ENCODE measurements around the gene TMEM125. TPM values are rescaled to one million over a fixed set of nuclear protein-coding genes. Genes with fewer than 3 reads are reported as not detected.

TMEM125 gene
- total and polyA plus RNA-seq, 9 of the 15 experiments (the other 6 are each of a cell fraction or from before 2014, with no cell fraction given), result 0.07 to 0.08 TPM; not detected in 7

DNA sequence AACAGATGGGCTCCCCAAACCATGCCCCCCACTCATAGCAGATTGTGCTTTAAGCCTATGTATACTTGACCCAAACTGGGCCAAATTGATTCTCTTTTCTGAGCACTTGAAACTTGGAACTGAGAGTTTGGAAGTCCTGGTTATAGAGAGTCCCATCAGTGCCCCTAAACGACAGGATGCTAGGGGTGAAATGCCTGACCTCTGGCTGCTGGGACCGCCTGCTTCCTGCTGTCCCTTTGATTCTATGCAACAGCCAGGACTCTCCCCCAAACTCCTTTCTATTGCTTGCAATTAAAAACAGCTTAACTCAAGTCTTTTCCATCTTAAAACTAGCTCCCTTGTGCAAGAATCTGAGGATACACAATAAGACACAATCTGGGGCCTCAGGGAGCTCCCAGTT lies 10.9 kb downstream of the TMEM125 start:
- Histone ChIP-seq H2AFZ (ENCODE audit: low read depth, low read length) (no peak overlapping the region), H3K4me1 (replicated peaks in 1 of 2; ENCODE audit: control insufficient read depth in 2 of 2, insufficient read depth in 2 of 2, low read length in 2 of 2) (peaks cover 0 to 11% of the 10 kb centered on the region in 2 experiments; a peak in 3 of 5 replicates), H3K27me3 (ENCODE audit: control insufficient read depth in 2 of 2, insufficient read depth in 2 of 2, low read length in 2 of 2) (peaks cover 39 to 82% of the 10 kb centered on the region in 2 experiments), H3K9me3 (replicated peaks; ENCODE audit: control insufficient read depth, insufficient read depth, low read depth, low read length) (no peaks in the 10 kb centered on the region), H3K36me3 (ENCODE audit: control insufficient read depth, insufficient read depth, low read length) (no peaks in the 10 kb centered on the region), H3K9ac (ENCODE audit: insufficient read depth in 1 of 2, low read depth in 2 of 2, low read length in 2 of 2) (no peak overlapping the region), H3K4me3 (no peak overlapping the region), H3K4me2 (ENCODE audit: insufficient read depth, low read length) (no peak overlapping the region), H4K20me1 (replicated peaks; ENCODE audit: control insufficient read depth, insufficient read depth, low read length) (peaks cover 8% of the 10 kb centered on the region), H3K27ac (ENCODE audit: extremely low read depth, low read depth, low read length) (no peak overlapping the region), H3K79me2 (ENCODE audit: control insufficient read depth, insufficient read depth, low read length) (no peaks in the 10 kb centered on the region), H3K9me1 (ENCODE audit: control insufficient read depth, insufficient read depth, low read length) (peaks cover 3% of the 10 kb centered on the region)
- 0% methylated on average over 2 of the region's 2 CpGs for WGBS (ENCODE audit: insufficient coverage, low coverage, missing lambda C conversion rate)
- in situ Hi-C loops (cut with MboI) (no loop called here), intact Hi-C loops (cut with micrococcal nuclease) (no loop called here)
- ChIA-PET POLR2A (interaction anchor here (1.4 kb wide), 1 partner anchor 14 kb away, joined by 5 read pairs; no protein-coding TSS in a partner anchor), CTCF (ENCODE audit: low intra/inter-chr PET ratio) (no interaction called here)
- no peak for DNase-seq (ENCODE audit: extremely low read depth in 1 of 4, low spot score in 3 of 4)
- TF ChIP-seq MAFF (IDR thresholded peaks at IDR 0.05; ENCODE audit: low read length) (no peak), DPF2 (IDR thresholded peaks at IDR 0.05) (no peak), NFIX (CRISPR knock-in tag; IDR thresholded peaks at IDR 0.05; ENCODE audit: low read depth) (no peak), BDP1 (IDR thresholded peaks at IDR 0.05; ENCODE audit: insufficient read depth, insufficient read length) (no peak), SMC3 (conservative IDR thresholded peaks at IDR 0.05; ENCODE audit: insufficient read depth, low read depth, low read length) (no peak), KHSRP (IDR thresholded peaks at IDR 0.05) (no peak), TCFL5 (CRISPR knock-in tag; conservative IDR thresholded peaks at IDR 0.05) (no peak), ZNF143 (CRISPR knock-in tag; IDR thresholded peaks at IDR 0.05) (no peak), NR1H2 (CRISPR knock-in tag; IDR thresholded peaks at IDR 0.05) (no peak), KDM1A (IDR thresholded peaks at IDR 0.05) (no peak), TBP (optimal IDR thresholded peaks at IDR 0.05; ENCODE audit: low read depth, low read length) (no peak), SMAD1 (IDR thresholded peaks at IDR 0.05; ENCODE audit: low read depth, low read length, partially characterized antibody) (no peak), ZNF699 (CRISPR knock-in tag; IDR thresholded peaks at IDR 0.05; ENCODE audit: insufficient replicate concordance) (no peak), NEUROD1 (IDR thresholded peaks at IDR 0.05; ENCODE audit: borderline replicate concordance, low read depth, low read length, partially characterized antibody) (no peak), ZBTB7A (IDR thresholded peaks at IDR 0.05; ENCODE audit: borderline replicate concordance, control insufficient read depth, low read depth, low read length) (no peak)
- TF ChIP-seq, protein P1, sequence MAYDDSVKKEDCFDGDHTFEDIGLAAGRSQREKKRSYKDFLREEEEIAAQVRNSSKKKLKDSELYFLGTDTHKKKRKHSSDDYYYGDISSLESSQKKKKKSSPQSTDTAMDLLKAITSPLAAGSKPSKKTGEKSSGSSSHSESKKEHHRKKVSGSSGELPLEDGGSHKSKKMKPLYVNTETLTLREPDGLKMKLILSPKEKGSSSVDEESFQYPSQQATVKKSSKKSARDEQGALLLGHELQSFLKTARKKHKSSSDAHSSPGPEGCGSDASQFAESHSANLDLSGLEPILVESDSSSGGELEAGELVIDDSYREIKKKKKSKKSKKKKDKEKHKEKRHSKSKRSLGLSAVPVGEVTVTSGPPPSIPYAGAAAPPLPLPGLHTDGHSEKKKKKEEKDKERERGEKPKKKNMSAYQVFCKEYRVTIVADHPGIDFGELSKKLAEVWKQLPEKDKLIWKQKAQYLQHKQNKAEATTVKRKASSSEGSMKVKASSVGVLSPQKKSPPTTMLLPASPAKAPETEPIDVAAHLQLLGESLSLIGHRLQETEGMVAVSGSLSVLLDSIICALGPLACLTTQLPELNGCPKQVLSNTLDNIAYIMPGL (CRISPR knock-in tag; IDR thresholded peaks at IDR 0.05), result no peak
- ATAC-seq, result no peak
- no TSS peak for BruUV-seq (replicated peaks)
- FAIRE-seq, result no peak
